Breast epithelium (tissue), 4 donors: ENCODE results near the gene PIGR. TPM values are rescaled to one million over a fixed set of nuclear protein-coding genes. Genes with fewer than 3 reads are reported as not detected.

Source experiments
- DNase-seq, 2 donors: peaks; one replicate each; pipeline ENCODE4 v3.0.0-alpha.2; 2019; ENCODE audit warnings: low spot score in 2 of 2
- H3K27ac ChIP-seq, 2 donors: fragments of 200-600 bp; sonication (generic) in 1 of 2; one replicate each; pipeline ENCODE4 v1.5.1; 2016 to 2019; ENCODE audit warnings: mild to moderate bottlenecking in 1 of 2
- H3K27me3 ChIP-seq, 2 donors: fragments of 200-600 bp; sonication (generic) in 1 of 2; one replicate each; pipeline versions ENCODE4 v1.5.1 to v1.6.0; 2017 to 2019; ENCODE audit warnings: control low read depth in 1 of 2, mild to moderate bottlenecking in 1 of 2
- H3K36me3 ChIP-seq: fragments of 200-600 bp; one replicate; pipeline ENCODE4 v1.5.1; 2019
- H3K4me1 ChIP-seq, 2 donors: fragments of 200-600 bp; sonication (generic); one replicate each; pipeline ENCODE4 v1.5.1; 2016 to 2019; ENCODE audit warnings: control low read depth in 1 of 2
- H3K4me3 ChIP-seq, 3 donors: fragments of 200-600 bp; sonication (generic); 1 replicate in 2 of 3; 2 replicates in 1 of 3; pipeline ENCODE4 v1.5.1; 2016 to 2019; ENCODE audit warnings: mild to moderate bottlenecking in 3 of 3, moderate library complexity in 2 of 3
- H3K9me3 ChIP-seq, 2 donors: fragments of 200-600 bp; sonication (generic) in 1 of 2; one replicate each; pipeline ENCODE4 v1.5.1; 2016 to 2019; ENCODE audit warnings: control low read depth in 1 of 2
- POLR2A ChIP-seq: fragments of 450-650 bp; IDR thresholded peaks from one replicate; pipeline ENCODE4 v1.6.1; 2016; ENCODE audit warnings: antibody characterized with exemption, mild to moderate bottlenecking, moderate library complexity
- POLR2AphosphoS5 ChIP-seq, 3 donors: sonication (generic); formaldehyde crosslinking; IDR thresholded peaks; one replicate each; pipeline ENCODE4 v1.6.1; 2017; ENCODE audit warnings: antibody characterized with exemption in 3 of 3
- intact Hi-C: fragments of 100-400 bp; cut with DNase I; formaldehyde crosslinking; loops from one replicate; pipeline ENCODE4 v1.15.1; 2023; ENCODE audit warnings: low total_unique reads
- total RNA-seq, 3 donors: library from RNA; depleted of rRNA; stranded (reverse); fragments of >200 nt; gene quantifications; one replicate each; pipeline ENCODE4 v1.1.0, GENCODE V29; 2016
- TF ChIP-seq, protein P1 (sequence below), 3 donors: fragments of 450-650 bp; IDR thresholded peaks; one replicate each; pipeline ENCODE4 v1.5.1; 2016 to 2017; ENCODE audit warnings: antibody characterized with exemption in 3 of 3, mild to moderate bottlenecking in 3 of 3, moderate library complexity in 3 of 3

The PIGR gene
- total RNA-seq, 3 donors from 2014 or later = 0.16 to 205 (median 123) TPM

DNA sequence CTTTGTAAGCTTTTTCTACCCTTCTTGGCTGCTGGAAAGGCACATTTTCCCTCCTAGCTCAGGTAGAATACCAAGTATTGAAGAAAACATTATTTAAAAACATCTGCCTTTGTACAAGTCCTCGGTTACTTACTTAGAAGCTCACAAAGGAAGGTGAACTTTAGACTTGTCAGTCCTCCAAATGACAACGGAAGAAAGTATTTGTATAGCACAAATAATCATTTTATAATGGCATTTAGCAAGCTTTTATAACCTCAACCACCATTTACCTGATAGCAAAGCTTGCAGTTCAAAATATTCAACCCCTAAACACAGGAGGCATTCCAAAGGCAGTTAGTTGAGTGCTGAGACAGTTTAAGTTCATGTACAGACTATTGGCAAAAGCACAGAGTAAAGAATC is 26.5 kb upstream of the PIGR start:
- Histone ChIP-seq H3K36me3 (no peaks in the 10 kb centered on the region), H3K9me3 (no peaks in the 10 kb centered on the region), H3K27me3 (no peaks in the 10 kb centered on the region), H3K4me1 (no peaks in the 10 kb centered on the region), H3K27ac (no peak overlapping the region), H3K4me3 (no peak overlapping the region)
- no peak for DNase-seq
- TF ChIP-seq POLR2A = no peak
- TF ChIP-seq POLR2AphosphoS5 (IDR thresholded peaks at IDR 0.05) = no peak
- TF ChIP-seq, protein P1, sequence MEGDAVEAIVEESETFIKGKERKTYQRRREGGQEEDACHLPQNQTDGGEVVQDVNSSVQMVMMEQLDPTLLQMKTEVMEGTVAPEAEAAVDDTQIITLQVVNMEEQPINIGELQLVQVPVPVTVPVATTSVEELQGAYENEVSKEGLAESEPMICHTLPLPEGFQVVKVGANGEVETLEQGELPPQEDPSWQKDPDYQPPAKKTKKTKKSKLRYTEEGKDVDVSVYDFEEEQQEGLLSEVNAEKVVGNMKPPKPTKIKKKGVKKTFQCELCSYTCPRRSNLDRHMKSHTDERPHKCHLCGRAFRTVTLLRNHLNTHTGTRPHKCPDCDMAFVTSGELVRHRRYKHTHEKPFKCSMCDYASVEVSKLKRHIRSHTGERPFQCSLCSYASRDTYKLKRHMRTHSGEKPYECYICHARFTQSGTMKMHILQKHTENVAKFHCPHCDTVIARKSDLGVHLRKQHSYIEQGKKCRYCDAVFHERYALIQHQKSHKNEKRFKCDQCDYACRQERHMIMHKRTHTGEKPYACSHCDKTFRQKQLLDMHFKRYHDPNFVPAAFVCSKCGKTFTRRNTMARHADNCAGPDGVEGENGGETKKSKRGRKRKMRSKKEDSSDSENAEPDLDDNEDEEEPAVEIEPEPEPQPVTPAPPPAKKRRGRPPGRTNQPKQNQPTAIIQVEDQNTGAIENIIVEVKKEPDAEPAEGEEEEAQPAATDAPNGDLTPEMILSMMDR (IDR thresholded peaks at IDR 0.05) = no peak
- intact Hi-C loops = no loop called here

DNA sequence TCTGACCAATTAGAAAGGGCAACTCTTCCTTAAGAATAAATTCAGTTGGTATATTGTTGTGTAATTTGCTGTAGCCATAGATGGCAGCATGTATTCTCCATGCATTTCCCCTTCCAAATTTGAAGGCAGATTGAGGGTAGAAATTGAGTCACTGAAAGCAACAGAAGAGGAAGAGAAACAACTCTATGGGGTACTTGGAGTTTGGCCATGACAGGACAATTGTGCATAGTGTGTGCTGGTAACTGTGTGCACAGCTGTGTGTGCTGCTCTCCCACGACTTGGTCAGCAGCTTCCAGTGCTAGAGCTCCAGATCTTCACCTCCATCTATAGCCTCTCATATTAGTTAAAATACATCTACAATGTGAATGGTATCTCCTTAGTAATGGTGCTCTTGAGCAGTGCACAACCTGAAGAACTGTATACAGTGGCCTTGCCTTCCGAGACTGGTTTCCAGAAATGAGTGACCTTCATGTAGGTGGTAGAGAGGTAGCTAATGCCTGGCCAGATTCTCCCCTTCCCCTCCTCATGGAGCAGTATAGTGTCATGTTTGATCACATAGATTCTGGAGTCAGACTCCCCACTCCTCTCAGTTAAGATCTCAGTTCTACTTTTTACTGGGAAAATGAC is 24.9 kb upstream of the PIGR start:
- H3K36me3 ChIP-seq = no peaks in the 10 kb centered on the region
- no peak for TF ChIP-seq POLR2AphosphoS5 (IDR thresholded peaks at IDR 0.05)
- TF ChIP-seq, protein P1 (IDR thresholded peaks at IDR 0.05) = no peak
- no peak for TF ChIP-seq POLR2A
- no peaks in the 10 kb centered on the region for H3K27me3 ChIP-seq

DNA sequence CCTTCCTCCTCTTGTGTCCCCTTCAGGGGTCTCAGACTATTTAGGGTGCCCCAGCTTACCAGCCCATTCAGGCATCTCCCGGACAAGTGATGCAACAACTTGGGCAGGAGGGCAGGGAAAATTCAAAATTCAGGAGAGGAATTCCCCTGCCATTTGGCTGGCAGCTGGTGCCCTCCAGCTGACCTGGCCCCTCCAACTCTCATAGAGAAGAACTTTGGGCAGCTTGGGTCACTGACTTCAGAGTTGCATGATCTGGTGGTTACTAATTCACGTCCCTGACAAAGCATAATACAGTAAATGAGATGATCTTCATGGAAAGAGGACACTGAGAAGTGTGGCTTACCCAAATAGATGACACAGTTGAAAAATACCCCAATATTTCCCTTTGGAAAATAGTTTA is 24.2 kb upstream of the PIGR start, which contains the start of gene FCAMR:
Gene FCAMR (minus strand): TSS at position 15 of the 400 bp plus-strand sequence. CDS start 335 bp downstream, outside the sequence.
- TF ChIP-seq, protein P1 (IDR thresholded peaks at IDR 0.05) = no peak
- no peak for TF ChIP-seq POLR2AphosphoS5 (IDR thresholded peaks at IDR 0.05)
- no peak for TF ChIP-seq POLR2A
- no peaks in the 10 kb centered on the region for H3K9me3 ChIP-seq
- H3K27ac ChIP-seq = no peak within 1 kb of the TSS
- DNase-seq = no peak
- no peaks in the 10 kb centered on the region for H3K27me3 ChIP-seq
- intact Hi-C loops = no loop called here
- H3K4me3 ChIP-seq = no peak within 1 kb of the TSS
- H3K4me1 ChIP-seq = no peaks in the 10 kb centered on the region
- H3K36me3 ChIP-seq = no peaks in the 10 kb centered on the region

More for the DNA sequence above, 24.9 kb upstream of the PIGR start:
- Histone ChIP-seq H3K4me3 (no peak overlapping the region), H3K9me3 (no peaks in the 10 kb centered on the region), H3K4me1 (no peaks in the 10 kb centered on the region), H3K27ac (no peak overlapping the region)
- intact Hi-C loops = no loop called here
- no peak for DNase-seq

DNA sequence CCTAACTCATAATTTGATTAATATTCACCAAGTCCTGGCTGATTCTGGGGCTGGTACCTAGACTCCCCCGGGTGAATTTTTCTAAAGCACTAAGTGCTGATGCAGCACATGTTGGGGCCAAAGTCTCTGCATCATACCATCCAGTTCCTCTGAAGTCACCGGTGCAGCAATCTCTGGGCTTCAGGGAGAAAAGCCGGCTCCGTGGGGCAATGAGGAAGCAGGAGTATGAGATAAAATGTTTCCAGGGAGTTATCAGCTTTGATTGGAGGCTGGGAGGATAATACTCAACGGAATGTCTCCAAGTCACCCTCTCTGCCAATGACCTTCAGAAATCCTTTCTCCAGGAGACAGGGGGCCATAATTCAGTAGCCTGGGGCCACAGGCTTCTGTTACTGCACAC is 22.8 kb upstream of the PIGR start:
- intact Hi-C loops = no loop called here
- DNase-seq = no peak
- Histone ChIP-seq H3K27ac (no peak overlapping the region), H3K27me3 (no peaks in the 10 kb centered on the region), H3K9me3 (no peaks in the 10 kb centered on the region), H3K4me1 (no peaks in the 10 kb centered on the region), H3K36me3 (no peaks in the 10 kb centered on the region), H3K4me3 (no peak overlapping the region)
- TF ChIP-seq POLR2AphosphoS5 (IDR thresholded peaks at IDR 0.05) (no peak), POLR2A (no peak)
- TF ChIP-seq, protein P1 (IDR thresholded peaks at IDR 0.05) = no peak

DNA sequence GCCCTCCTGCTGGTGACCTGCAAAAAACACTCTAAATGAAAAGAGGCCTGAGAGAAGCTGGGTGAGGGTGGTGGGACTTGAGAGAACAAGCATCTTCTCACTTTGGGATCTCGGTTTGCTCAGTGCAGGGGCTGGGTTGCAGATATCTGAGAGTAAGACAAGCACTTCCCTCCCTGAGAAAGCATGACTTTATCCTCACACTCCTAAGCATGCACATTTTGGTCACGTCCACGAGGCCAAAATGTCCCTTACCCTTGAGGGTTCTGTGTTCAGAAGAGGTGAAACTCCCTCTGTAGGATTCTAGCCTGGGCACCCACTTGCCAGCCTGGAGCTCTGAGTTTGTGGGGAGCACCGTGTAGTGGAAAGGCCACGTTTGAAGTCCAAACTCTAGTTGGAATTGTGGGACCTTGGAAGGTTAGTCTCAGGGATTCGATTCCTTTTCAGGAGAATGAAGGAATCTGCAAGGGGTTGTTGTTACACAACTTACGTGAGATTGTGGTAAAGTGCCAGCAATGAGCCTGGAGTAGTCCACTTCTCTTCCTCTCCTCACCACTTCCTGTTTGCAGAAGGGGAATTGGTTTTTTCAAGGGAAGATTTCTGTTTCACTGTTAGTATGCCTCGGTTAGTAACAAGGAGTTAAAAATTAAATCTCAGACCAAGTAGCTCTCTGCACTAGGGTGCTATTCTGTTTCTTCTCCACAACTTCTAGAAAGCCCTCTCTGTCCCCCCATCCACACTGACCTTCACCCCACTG is 21.0 kb upstream of the PIGR start:
- Histone ChIP-seq H3K4me3 (no peak overlapping the region), H3K36me3 (no peaks in the 10 kb centered on the region), H3K27ac (no peak overlapping the region), H3K27me3 (no peaks in the 10 kb centered on the region), H3K4me1 (no peaks in the 10 kb centered on the region), H3K9me3 (no peaks in the 10 kb centered on the region)
- TF ChIP-seq POLR2A = no peak
- TF ChIP-seq, protein P1 (IDR thresholded peaks at IDR 0.05) = no peak
- TF ChIP-seq POLR2AphosphoS5 (IDR thresholded peaks at IDR 0.05) = no peak
- no peak for DNase-seq
- intact Hi-C loops = no loop called here
